Cardiac fibroblast (primary cell): Measurements from ENCODE around the gene NOC4L.

Source experiments
- DNase-seq, 2 donors: peaks; one replicate each; pipeline versions ENCODE4 v3.0.0 to v3.0.0-alpha.2; 2010; ENCODE audit warnings: low read depth in 2 of 2
- H3K4me3 ChIP-seq, 2 donors: replicated peaks in 1 of 2; 1 replicate in 1 of 2; 2 replicates in 1 of 2; pipeline ENCODE4 v1.5.1; 2011; ENCODE audit warnings: low read depth in 2 of 2, low read length in 2 of 2, mild to moderate bottlenecking in 2 of 2, moderate library complexity in 1 of 2
- TF ChIP-seq, protein P1 (sequence below): IDR thresholded peaks from one replicate; pipeline ENCODE4 v1.5.1; 2011; ENCODE audit warnings: low read depth, mild to moderate bottlenecking, low read length, inconsistent platforms

The NOC4L gene

DNA sequence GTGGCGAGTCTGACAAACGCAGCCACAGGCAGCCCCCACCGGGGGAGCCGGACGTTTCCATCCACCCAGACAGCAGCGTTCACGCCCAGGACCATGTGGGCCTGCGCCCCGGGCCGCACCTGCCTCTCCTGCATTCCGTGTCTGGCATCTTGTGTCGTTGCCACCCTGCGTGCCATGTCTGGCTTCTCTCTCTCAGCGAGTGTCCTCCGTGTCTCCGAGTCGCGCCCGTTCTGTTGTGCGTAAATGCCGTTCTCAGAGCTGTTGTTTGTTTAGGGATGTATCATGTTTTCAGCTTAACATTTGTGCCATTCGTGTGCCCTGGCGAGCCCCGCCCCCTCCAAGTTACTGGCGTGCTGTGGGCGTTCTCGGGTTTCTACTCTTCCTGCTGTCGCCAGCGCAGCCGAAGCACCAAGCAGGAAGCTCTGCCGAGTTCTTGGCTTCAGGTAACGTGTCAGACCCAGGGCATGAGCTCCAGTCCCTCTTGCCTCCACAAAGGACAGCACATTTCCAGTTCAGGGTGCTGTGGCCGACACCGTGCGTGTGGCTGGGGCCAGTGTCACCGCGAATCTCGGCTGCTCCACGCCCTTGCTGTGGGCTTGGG, 34.6 kb downstream of the NOC4L start:
- TF ChIP-seq, protein P1, sequence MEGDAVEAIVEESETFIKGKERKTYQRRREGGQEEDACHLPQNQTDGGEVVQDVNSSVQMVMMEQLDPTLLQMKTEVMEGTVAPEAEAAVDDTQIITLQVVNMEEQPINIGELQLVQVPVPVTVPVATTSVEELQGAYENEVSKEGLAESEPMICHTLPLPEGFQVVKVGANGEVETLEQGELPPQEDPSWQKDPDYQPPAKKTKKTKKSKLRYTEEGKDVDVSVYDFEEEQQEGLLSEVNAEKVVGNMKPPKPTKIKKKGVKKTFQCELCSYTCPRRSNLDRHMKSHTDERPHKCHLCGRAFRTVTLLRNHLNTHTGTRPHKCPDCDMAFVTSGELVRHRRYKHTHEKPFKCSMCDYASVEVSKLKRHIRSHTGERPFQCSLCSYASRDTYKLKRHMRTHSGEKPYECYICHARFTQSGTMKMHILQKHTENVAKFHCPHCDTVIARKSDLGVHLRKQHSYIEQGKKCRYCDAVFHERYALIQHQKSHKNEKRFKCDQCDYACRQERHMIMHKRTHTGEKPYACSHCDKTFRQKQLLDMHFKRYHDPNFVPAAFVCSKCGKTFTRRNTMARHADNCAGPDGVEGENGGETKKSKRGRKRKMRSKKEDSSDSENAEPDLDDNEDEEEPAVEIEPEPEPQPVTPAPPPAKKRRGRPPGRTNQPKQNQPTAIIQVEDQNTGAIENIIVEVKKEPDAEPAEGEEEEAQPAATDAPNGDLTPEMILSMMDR, result no peak
- H3K4me3 ChIP-seq, result no peak overlapping the region
- no peak for DNase-seq

DNA sequence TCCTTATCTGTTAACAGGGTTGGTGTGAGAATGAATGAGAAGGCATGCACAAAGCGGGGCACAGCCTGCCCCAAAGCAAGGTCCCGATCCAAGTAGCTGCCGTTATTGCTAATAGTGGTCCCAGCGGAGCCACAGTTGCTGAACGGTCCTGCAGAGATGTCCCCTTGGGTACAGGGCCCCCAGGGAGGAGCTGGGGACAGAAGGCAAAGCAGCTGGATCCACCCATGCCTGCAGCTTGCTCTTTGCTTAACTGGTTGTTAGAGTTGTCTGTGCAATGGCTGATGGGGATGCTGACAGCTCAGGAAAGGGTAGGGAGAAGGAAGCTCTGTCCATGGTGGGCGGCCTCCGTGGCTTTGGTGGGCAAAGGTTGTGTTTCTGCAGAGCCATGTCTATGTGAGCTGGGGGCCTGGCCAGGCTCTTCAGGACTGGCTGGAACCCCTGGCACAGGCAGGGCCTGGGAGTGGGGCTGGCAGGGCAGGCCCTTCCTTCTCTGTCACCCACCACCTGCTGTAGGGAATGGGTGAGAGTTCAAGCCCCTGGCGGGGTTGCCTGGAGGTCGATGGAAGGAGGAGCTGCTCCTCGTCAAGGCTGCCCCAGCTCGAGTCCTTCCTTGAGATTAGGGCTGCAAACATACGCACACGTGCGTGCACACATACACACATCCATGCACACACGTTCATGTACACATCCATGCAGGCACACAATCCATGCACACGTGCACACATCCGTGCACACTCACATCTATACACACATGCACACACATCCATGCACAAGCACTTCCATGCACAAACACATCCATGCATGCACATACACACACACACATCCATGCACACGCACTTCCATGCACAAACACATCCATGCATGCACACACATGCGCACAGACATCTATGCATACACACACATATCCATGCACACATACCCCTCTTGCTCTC, 35.4 kb downstream of the NOC4L start:
- no peak for DNase-seq
- H3K4me3 ChIP-seq, result no peak overlapping the region
- TF ChIP-seq, protein P1, result no peak

DNA sequence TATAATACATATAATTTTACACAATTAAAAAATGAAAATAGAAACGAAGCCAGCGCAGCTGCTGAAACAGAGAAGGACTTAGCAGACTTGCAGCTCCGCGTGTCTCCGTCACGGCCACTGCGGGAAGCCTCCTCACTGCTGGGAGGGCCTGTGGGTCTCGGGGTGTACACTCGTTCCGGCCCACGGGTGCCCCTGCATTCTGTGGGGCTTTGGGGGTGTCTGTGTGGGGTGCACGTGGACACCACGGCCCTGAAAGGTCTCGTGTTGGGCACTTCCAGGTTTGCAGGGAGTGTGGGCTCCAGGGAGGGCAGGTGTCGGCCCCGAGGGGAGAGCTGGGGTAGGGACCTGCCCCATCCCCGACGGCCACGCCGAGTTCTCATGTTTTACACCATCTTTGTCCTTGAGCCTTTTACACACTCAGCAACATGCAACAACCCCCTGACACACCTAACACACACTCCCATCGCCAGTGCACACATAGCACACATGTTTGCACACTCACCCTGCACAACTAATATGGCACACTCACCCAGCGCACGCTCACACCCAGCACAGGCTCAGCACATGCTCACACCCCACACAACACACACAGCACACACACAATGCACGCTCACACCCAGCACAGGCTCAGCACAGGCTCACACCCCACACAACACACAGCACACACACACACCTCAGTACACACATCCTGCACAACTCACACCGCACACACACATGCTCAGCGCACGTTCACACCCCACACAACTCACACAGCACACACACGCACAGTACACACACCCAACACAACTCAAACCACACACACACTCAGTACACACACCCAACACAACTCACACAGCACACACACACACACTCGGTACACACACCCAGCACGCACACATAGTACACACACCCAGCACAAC, 36.6 kb downstream of the NOC4L start:
- no peak overlapping the region for H3K4me3 ChIP-seq
- TF ChIP-seq, protein P1, result no peak
- DNase-seq, result no peak

DNA sequence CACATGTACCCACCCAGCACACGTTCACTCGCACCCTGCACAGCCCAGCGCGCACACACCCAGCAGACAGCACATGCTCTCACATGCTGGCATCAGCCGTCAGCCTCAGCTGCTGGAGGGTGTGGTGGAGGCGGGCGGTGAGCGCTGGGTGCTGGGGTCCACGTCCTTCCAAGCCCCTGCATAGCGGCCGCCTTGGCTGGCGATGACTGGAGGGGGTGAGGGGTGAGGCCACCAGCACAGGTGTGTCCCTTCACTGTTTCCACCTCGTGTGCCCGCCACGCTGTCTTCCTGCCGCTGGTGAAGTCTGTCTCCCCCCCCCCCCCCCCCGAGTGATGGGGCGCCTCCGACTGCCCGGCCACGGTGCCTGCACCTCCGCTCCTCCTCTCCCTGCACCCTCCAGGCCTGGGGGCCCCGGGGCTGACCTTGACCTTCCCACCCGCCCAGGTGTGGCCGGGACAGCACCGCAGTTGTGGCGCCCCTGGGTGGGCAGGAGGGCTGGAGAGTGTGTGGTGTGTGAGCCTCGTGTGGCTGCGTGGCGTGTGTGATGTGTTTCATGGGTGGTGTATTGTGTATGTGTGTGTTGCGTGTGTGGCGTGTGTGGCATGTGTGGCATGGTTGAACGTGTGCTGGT, 37.4 kb downstream of the NOC4L start:
- TF ChIP-seq, protein P1, result no peak
- no peak for DNase-seq
- H3K4me3 ChIP-seq, result no peak overlapping the region

DNA sequence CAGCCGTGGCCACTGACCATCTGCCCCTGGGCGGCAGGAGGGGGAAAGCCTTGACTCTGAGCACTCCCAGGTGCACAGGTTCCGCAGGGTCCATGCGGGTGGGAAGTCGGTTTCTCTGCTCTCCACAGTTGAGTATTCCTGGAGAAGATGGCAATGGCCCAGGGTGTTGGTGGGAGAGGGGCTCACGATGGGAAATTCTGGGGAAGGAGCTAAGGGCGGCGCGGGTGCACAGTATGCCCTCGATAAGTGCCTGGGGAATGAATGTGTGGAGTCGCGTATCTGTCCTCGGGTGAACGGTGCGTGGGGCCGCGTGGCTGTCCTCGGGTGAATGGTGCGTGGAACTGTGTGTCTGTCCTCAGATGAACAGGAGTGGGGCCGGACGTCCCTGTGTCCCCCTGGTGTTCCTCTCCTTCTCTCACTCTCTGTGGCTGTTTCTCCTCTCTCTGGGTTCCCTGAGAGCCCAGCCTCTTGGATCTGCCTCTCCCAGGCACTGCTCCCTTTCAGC, 38.0 kb downstream of the NOC4L start:
- no peak overlapping the region for H3K4me3 ChIP-seq
- TF ChIP-seq, protein P1, result no peak
- no peak for DNase-seq
